T47D (cell line): Measurements from ENCODE around the gene OR13J1.

ENCODE experiments used
- DNase-seq, 2 experiments: peaks; one replicate each; pipeline versions ENCODE4 v3.0.0 to v3.0.0-alpha.2; 2011 to 2012; ENCODE audit warnings: low read depth in 1 of 2, low spot score in 1 of 2
- JUND ChIP-seq: IDR thresholded peaks from 2 replicates; pipeline ENCODE4 v1.6.1; 2012; ENCODE audit warnings: low read depth
- in situ Hi-C: cut with HindIII; loops from 2 replicates; pipeline ENCODE4 v1.10.0; 2016; ENCODE audit warnings: low sequenced_read_pairs, low pct_unique_long_range_greater_than_20kb

The OR13J1 gene

DNA sequence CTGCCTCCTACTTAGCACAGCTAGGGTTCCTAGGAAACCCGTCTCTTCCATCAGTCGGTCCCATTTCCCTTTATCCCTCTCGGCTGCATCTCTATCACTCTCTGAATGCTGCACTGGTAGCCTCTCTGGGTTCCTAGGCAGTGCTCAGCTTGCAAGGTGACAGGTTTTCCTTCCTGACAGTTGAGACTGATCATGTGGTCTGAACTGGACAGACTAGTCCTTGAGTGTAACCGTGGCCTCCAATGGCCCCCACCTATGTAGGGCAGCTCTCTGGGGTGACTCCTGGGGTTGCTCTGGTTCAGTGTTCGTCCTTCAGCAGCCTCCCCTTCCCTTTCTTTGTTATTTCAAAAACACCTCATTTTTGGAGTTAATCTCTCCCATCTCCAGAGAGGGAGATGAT is 37.4 kb downstream of the OR13J1 start:
- in situ Hi-C loops = no loop called here
- no peak for TF ChIP-seq JUND
- peak; percentile 56 to 87 for DNase-seq

GRCh38 chr9:35831040-35831439 is 39.2 kb downstream of the OR13J1 start:
- DNase-seq = no peak
- in situ Hi-C loops = no loop called here
- no peak for TF ChIP-seq JUND

DNA sequence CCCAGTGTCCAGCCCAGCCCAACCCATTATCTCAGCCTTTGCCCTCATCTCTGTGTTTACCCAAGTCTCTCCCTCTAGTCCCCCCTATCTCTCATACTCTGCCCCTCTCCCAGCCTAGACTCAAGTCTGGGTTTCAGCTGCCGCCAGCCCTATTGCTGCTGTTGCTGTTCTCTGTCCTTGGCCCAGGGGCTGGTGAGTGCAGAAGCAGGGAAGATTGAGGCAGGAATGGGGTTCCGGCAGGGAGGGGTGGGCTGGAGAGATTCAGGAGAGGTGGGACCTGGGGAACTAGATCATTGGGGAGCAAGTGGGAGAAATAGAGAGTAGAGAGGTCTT is 40.5 kb downstream of the OR13J1 start:
- TF ChIP-seq JUND = no peak
- in situ Hi-C loops = no loop called here
- no peak for DNase-seq

GRCh38 chr9:35829084-35829763 is 41.0 kb downstream of the OR13J1 start, which contains the start of gene TMEM8B:
TSS of gene TMEM8B (plus strand) at chr9:35829228. CDS start at chr9:35829448, 220 bp downstream.
- no peak for TF ChIP-seq JUND
- in situ Hi-C loops = no loop called here
- peak; percentile 82 to 86 for DNase-seq

DNA sequence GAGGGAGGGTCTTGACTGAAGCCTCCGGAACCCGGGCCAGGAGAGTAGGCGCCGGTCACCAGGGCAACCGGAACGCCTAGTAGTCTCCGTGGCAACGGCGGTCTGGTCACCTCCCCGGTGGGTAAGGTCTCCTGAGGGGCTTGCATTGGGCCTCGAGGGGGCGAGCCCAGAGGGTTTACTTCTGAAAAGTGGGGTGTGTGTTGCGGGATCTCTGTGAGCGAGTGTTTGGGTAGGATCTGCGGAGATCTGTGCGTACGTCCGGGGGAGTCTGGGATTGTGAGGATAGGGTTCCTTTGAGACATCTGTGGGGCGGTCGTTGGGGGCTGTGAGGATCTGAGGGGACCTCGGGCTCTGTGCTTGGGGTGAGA is 41.5 kb downstream of the OR13J1 start, which contains the start of gene FAM221B:
Gene FAM221B (minus strand): TSS at position 17 of the 368 bp plus-strand sequence. CDS start 2,571 bp downstream, outside the sequence.
- DNase-seq = no peak
- no peak for TF ChIP-seq JUND
- in situ Hi-C loops = no loop called here

- in situ Hi-C loops = no loop called here
- no peak for DNase-seq
- no peak for TF ChIP-seq JUND
Measured at GRCh38 chr9:35827486-35827885, 42.7 kb downstream of the OR13J1 start.

DNA sequence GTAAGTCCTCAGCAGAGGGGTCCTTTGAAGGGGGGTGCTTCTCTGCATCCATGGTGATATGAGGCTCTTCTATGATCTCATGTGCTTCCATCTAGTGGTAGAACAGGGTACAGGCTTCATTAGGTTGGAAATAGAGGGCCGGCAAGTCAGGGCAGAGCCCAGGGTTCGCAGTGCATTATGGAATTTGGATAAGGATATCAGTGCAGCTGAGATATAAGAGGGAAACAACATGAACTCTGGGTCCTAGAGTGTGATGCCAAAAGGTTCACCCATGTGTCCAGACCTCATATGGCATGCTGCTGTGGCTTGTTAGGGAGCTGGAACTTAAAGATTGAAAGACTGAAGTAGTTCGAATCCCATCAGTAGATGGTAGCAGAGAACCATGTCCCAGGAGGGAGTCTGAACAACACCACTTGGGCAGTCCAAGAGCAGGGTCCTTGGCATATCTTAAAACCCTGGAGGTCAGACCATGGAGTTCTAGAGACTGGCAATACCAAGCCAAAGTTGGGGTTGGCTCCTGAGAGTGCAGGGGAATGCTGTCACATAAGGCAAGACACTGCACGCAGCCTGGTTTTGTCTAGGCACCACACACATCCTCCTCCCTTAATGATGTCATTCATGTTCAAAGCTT is 44.0 kb downstream of the OR13J1 start:
- in situ Hi-C loops = no loop called here
- peak; percentile 16 to 72 for DNase-seq
- TF ChIP-seq JUND = no peak

- in situ Hi-C loops = no loop called here
- DNase-seq = no peak
- TF ChIP-seq JUND = no peak
Measured at GRCh38 chr9:35822926-35823325, 47.3 kb downstream of the OR13J1 start.

DNA sequence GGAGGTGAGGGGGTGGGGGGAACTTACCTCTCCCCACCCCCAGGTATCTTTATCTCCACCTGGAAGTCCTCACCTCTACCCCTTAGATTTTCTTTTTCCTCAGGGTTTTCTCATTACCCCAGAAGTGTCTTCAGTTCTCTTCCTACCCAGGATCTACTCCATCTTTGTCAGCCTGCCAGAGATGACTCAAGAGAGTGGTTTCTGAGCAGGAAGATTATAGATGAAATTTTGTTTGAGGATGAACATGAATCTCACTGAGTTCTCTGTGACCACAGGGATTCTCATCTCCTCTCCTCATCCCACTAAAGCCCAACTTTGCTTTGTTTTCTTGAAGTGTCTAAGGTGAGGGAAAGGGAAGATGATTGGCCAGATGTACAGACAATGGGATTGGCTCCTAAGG is 50.1 kb downstream of the OR13J1 start:
- in situ Hi-C loops = no loop called here

More for the DNA sequence above, 50.1 kb downstream of the OR13J1 start:
- TF ChIP-seq JUND = no peak
- DNase-seq = no peak
